AG04450 (cell line): Measurements from ENCODE around the gene TAF3. TPM values are rescaled to one million over a fixed set of nuclear protein-coding genes. Genes with fewer than 3 reads are reported as not detected.

ENCODE experiments used
- CTCF ChIA-PET: fragments of 300-600, 350-600 bp; formaldehyde crosslinking; extraction: SDS; loops from one replicate; lab custom pipeline; 2022; ENCODE audit warnings: antibody characterized with exemption, inconsistent platforms; lab: Charles Lee
- POLR2A ChIA-PET: fragments of 350-600 bp; formaldehyde crosslinking; extraction: SDS; loops from one replicate; lab custom pipeline; 2021; ENCODE audit warnings: antibody characterized with exemption, inconsistent platforms; lab: Yijun Ruan, JAX
- DNase-seq: peaks from one replicate; pipeline ENCODE4 v3.0.0-alpha.2; 2011; ENCODE audit warnings: low read depth, low spot score
- H3K27ac ChIP-seq: one replicate; pipeline ENCODE4 v1.5.1; 2012; ENCODE audit warnings: low read depth, low read length, control low read depth
- H3K27me3 ChIP-seq: one replicate; pipeline ENCODE4 v1.6.0; 2012; ENCODE audit warnings: low read length; ENCODE audit not compliant: control insufficient read depth, insufficient read depth
- H3K4me3 ChIP-seq: 2 replicates; pipeline ENCODE4 v1.5.1; 2011; ENCODE audit warnings: mild to moderate bottlenecking, low read depth, low read length, control low read depth
- H3K9me3 ChIP-seq: 2 replicates; pipeline ENCODE4 v1.5.1; 2012; ENCODE audit warnings: low read length; ENCODE audit not compliant: control insufficient read depth, insufficient read depth
- polyA plus RNA-seq: library from polyadenylated mRNA; depleted of rRNA; stranded (reverse); fragments of >200 nt; gene quantifications from 2 replicates; pipeline ENCODE4 v1.2.3, GENCODE V29; 2011
- TF ChIP-seq, protein P1 (sequence below): IDR thresholded peaks from 2 replicates; pipeline ENCODE4 v1.5.1; 2011; ENCODE audit warnings: low read depth, low read length, control low read depth, inconsistent platforms

Gene TAF3
- polyA plus RNA-seq, 1 experiment = 3.1 TPM

- POLR2A ChIA-PET = no interaction called here
- Histone ChIP-seq H3K9me3 (peaks cover 7% of the 10 kb centered on the region; the same call in 1 of the 2 replicates), H3K4me3 (peak overlapping the region; percentile 27; the same call in 1 of the 2 replicates), H3K27ac (no peak overlapping the region), H3K27me3 (peaks cover 84% of the 10 kb centered on the region)
- TF ChIP-seq, protein P1, sequence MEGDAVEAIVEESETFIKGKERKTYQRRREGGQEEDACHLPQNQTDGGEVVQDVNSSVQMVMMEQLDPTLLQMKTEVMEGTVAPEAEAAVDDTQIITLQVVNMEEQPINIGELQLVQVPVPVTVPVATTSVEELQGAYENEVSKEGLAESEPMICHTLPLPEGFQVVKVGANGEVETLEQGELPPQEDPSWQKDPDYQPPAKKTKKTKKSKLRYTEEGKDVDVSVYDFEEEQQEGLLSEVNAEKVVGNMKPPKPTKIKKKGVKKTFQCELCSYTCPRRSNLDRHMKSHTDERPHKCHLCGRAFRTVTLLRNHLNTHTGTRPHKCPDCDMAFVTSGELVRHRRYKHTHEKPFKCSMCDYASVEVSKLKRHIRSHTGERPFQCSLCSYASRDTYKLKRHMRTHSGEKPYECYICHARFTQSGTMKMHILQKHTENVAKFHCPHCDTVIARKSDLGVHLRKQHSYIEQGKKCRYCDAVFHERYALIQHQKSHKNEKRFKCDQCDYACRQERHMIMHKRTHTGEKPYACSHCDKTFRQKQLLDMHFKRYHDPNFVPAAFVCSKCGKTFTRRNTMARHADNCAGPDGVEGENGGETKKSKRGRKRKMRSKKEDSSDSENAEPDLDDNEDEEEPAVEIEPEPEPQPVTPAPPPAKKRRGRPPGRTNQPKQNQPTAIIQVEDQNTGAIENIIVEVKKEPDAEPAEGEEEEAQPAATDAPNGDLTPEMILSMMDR = no peak
- CTCF ChIA-PET = interaction anchor here (0.6 to 1.6 kb wide), 4 partner anchors 11 to 191 kb away, joined by 3 to 7 read pairs (median 4); no protein-coding TSS in a partner anchor
- DNase-seq = no peak
Observed at GRCh38 chr10:8052956-8053445, 234.7 kb downstream of the TAF3 start.

- ChIA-PET CTCF (interaction anchor here (0.6 to 1.6 kb wide), 3 partner anchors 18 to 192 kb away, joined by 3 to 7 read pairs (median 3); no protein-coding TSS in a partner anchor), POLR2A (no interaction called here)
- peak; percentile 23 for DNase-seq
- TF ChIP-seq, protein P1 = peak; percentile 75
- H3K27ac ChIP-seq = no peak overlapping the region
- H3K27me3 ChIP-seq = peaks cover 81% of the 10 kb centered on the region
- H3K4me3 ChIP-seq = peak overlapping the region; percentile 60
- peaks cover 7% of the 10 kb centered on the region; the same call in 1 of the 2 replicates for H3K9me3 ChIP-seq
Observed at GRCh38 chr10:8053446-8054243, 235.3 kb downstream of the TAF3 start.

DNA sequence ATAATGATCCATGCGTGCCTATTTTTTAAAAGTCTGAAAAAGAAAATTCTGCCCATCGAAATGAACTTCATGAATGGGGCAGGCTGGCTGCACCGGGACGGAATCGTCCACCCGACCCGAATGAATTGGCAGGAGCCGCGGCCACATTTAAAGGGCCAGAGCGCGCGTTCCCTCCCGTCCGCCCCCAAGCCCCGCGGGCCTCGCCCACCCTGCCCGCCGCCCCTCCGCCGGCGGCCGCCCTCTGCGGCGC, 235.9 kb downstream of the TAF3 start:
- peaks cover 7% of the 10 kb centered on the region; the same call in 1 of the 2 replicates for H3K9me3 ChIP-seq
- ChIA-PET POLR2A (no interaction called here), CTCF (interaction anchor here (0.6 kb wide), 1 partner anchor 26 kb away, joined by 3 read pairs; no protein-coding TSS in a partner anchor)
- H3K4me3 ChIP-seq = peak overlapping the region; percentile 60
- no peak overlapping the region for H3K27ac ChIP-seq
- TF ChIP-seq, protein P1 = no peak
- DNase-seq = no peak
- peaks cover 78% of the 10 kb centered on the region for H3K27me3 ChIP-seq

- no peak for DNase-seq
- peaks cover 78% of the 10 kb centered on the region for H3K27me3 ChIP-seq
Observed at GRCh38 chr10:8054494-8055407, 236.4 kb downstream of the TAF3 start, which contains the start of gene GATA3. Gene GATA3, plus strand, starts transcription at chr10:8054688. Its CDS starts 968 bp downstream, at chr10:8055656.

More at GRCh38 chr10:8054494-8055407, 236.4 kb downstream of the TAF3 start, which contains the start of gene GATA3:
- Histone ChIP-seq H3K9me3 (peaks cover 7% of the 10 kb centered on the region; the same call in 1 of the 2 replicates), H3K4me3 (peak within 1 kb of the TSS; percentile 60), H3K27ac (no peak within 1 kb of the TSS)
- TF ChIP-seq, protein P1 = no peak
- CTCF ChIA-PET = interaction anchor here (0.6 kb wide), 1 partner anchor 26 kb away, joined by 3 read pairs; no protein-coding TSS in a partner anchor
- POLR2A ChIA-PET = no interaction called here
